ENCODE results near the gene ADRA2C.

Gene ADRA2C

DNA sequence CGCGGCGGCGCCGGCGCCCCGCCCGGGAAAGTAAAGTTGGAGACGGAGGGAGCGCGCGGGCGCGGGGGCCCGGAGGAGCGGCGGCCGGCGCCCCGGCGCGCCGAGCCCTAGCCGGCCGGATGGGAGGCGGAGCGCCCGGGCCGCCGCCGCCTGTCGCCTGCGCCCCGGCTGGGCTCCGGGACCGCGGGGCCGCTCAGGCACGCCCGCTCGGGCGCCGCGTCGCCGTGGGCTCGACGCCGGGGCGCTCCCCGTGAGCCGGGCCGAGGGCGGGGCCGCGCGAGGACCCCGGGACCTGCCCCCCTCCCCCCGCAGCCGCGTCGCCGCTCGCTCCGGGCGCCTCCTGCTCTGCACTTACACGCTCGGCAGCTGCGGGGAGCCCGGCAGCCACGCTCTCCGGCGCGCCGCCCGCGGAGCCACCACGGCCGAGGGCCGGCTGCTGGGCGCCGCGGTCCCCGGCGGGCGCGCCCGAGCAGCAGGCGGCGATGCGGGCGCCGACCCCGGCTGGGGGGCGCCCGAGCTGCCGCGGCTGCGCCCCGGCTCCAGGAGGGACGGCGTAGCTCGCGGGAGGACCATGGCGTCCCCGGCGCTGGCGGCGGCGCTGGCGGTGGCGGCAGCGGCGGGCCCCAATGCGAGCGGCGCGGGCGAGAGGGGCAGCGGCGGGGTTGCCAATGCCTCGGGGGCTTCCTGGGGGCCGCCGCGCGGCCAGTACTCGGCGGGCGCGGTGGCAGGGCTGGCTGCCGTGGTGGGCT is at the start of gene ADRA2C:
TSS of gene ADRA2C (plus strand) at position 350 of the 749 bp plus-strand sequence. CDS start at position 572, 222 bp downstream.
- no peak for FAIRE-seq
- DNase-seq (ENCODE audit: extremely low spot score, insufficient read length, low read depth), result no peak

- DNase-seq (ENCODE audit: extremely low spot score, insufficient read length, low read depth), result no peak
- no peak for FAIRE-seq
Measured at GRCh38 chr4:3716631-3717235, 49.5 kb upstream of the ADRA2C start.

GRCh38 chr4:3717241-3717640 is 48.9 kb upstream of the ADRA2C start:
- no peak for FAIRE-seq
- DNase-seq (ENCODE audit: extremely low spot score, insufficient read length, low read depth), result no peak

DNA sequence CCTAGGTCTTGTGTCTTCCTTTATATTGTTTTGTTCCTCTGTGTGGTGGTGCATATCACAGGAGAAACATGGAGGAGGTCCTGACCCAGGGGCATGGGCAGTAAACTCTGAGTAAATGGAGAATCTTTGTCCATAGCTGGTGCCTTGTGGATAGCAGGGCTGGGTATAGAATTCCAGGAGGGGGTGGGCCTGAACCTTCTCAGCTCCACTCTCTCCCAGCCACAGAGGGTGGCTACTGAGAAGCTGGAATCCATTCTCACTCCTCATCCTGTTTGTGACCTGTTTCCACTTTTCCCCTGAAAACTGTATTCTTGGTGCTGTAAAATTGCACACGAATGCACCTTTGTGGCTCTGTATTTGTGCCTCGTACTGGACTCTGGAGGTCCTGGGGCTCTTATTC is 47.7 kb upstream of the ADRA2C start:
- FAIRE-seq (no peak), DNase-seq (ENCODE audit: extremely low spot score, insufficient read length, low read depth) (no peak)

GRCh38 chr4:3719191-3719590 is 47.0 kb upstream of the ADRA2C start:
- DNase-seq (ENCODE audit: extremely low spot score, insufficient read length, low read depth) (no peak), FAIRE-seq (no peak)

DNA sequence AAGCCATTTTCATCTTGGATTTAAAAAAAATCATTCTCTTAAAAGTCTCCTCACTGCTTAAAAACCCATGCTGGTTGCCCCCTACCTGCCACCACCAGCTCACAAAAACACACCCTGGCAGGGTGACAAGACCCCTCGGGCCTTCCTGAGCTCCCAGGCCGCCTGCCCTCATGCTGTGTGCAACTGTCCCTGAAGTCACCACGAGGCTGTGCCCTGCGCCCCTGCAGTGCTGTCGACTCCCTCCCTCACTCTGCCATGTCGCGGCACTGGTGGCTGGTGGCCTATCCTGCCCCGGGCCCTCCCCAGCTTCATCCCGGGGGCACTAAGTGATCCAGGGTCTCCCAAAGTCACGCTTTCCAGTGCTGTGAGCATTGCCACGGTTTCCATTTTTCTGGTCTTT is 46.3 kb upstream of the ADRA2C start:
- no peak for DNase-seq (ENCODE audit: extremely low spot score, insufficient read length, low read depth)
- no peak for FAIRE-seq

DNA sequence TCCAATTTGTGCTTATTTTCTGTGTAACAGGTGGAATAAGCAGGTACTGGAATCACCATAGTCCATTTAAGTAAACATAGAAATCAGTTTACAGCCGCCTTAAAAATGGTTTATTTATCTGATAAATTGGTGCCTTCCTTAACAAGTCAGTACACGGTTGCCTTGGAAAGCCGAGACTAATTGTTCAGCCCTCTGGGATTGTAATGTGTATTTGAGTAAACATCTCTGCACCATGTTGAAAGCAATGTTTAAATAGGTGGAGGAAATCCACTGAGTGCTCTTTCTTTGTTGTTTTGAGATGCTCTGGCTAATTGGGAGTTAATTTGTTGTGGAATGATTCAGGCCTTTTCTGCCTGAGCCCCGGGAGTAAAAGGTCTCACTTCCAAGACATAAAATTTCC is 45.7 kb upstream of the ADRA2C start:
- DNase-seq (ENCODE audit: extremely low spot score, insufficient read length, low read depth), result no peak

DNA sequence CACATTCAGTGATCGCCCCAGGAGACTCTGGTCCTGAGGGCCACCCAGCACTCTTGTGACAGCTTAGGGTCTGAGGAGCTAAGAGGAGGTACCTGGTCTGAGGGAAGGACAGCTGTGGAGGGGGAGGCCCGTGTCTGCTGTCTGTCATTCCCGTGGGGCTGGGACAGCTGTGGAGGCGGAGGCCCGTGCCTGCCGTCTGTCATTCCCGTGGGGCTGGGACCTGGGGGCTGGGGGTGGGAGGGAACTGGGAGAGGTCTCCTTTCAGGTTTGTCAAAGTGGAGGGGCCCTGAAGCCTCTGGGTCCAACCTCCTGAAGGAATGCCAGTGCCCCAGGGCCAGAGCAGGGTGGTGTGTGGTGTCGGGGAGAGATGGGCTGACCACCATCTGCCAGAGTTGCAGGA is 45.0 kb upstream of the ADRA2C start:
- DNase-seq (ENCODE audit: extremely low spot score, insufficient read length, low read depth) (no peak), FAIRE-seq (no peak)

More for the DNA sequence above, 45.7 kb upstream of the ADRA2C start:
- FAIRE-seq, result no peak

GRCh38 chr4:3721627-3722026 is 44.6 kb upstream of the ADRA2C start:
- FAIRE-seq (no peak), DNase-seq (ENCODE audit: extremely low spot score, insufficient read length, low read depth) (no peak)

GRCh38 chr4:3722446-3723231 is 43.5 kb upstream of the ADRA2C start:
- FAIRE-seq (no peak), DNase-seq (ENCODE audit: extremely low spot score, insufficient read length, low read depth) (no peak)

- DNase-seq (ENCODE audit: extremely low spot score, insufficient read length, low read depth) (no peak), FAIRE-seq (no peak)
Measured at GRCh38 chr4:3723232-3723642, 42.9 kb upstream of the ADRA2C start.

- no peak for FAIRE-seq
- DNase-seq (ENCODE audit: extremely low spot score, insufficient read length, low read depth), result no peak
Measured at GRCh38 chr4:3724319-3725231, 41.6 kb upstream of the ADRA2C start.

- FAIRE-seq, result no peak
- DNase-seq (ENCODE audit: extremely low spot score, insufficient read length, low read depth), result no peak
Measured at GRCh38 chr4:3725936-3726870, 40.0 kb upstream of the ADRA2C start.

DNA sequence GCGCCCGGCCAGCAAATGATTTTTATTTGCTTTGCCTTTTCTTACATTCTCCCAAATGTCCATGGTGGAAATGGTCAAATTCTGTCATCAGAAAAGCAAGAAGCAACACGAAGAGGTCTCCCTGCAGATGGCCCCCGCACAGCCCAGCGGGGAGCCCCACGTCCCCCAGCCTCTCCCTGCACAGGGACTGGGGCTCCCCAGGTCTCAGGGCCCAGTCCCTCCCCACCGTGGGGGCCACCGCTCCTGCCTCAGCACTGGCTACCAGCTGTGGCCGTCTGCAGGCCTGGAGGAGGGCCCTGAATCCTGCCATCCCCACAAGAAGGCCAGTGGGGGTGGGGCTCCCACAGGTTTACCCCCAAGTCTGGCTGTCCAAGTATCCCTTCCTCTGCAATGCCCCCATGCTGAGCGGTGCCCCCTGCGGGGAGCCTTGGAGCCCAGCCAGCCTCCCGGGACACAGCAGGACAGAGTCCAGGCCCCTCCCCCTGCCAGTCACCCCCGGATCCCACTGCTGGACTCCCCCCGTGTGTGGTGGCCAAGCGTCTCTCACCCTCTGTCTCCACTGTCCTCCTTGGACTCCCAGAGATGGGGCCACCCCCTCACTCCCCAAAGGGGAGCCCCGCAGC is 38.2 kb upstream of the ADRA2C start:
- DNase-seq (ENCODE audit: extremely low spot score, insufficient read length, low read depth) (no peak), FAIRE-seq (no peak)

- FAIRE-seq, result no peak
Measured at GRCh38 chr4:3729188-3729881, 36.9 kb upstream of the ADRA2C start.

DNA sequence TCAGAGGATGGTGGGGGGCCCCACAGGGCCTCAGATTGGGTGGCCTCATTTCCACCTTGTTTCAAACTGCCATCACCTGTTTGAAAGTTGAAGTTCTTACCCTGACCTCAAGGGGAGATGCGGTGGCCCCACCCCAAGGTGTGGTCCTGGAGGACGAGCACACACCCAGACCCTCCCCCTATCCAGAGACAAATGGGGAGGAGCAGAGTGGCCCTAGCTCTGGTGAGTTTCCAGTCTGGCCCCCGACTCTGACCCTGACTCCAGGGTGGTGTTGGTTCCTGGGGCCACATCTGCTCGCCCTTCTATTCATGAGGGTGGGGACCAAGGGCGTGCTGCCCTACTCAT is 36.3 kb upstream of the ADRA2C start:
- DNase-seq (ENCODE audit: extremely low spot score, insufficient read length, low read depth) (no peak), FAIRE-seq (no peak)

More at GRCh38 chr4:3729188-3729881, 36.9 kb upstream of the ADRA2C start:
- DNase-seq (ENCODE audit: extremely low spot score, insufficient read length, low read depth), result no peak

- DNase-seq (ENCODE audit: extremely low spot score, insufficient read length, low read depth) (no peak), FAIRE-seq (no peak)
Measured at GRCh38 chr4:3730422-3731190, 35.6 kb upstream of the ADRA2C start.

Measured in GM18507 (cell line).